GM21367 (cell line): Measurements from ENCODE around the gene CDK5RAP2.

Experiments
- ATAC-seq: cut with Tn5 transposase; IDR thresholded peaks from one replicate; pipeline ENCODE4 v1.9.1; 2021; ENCODE audit not compliant: unreplicated experiment

The CDK5RAP2 gene

GRCh38 chr9:120405860-120406259 lies 174.1 kb downstream of the CDK5RAP2 start:
- ATAC-seq = no peak

- ATAC-seq = no peak
Measured at GRCh38 chr9:120405134-120405533, 174.8 kb downstream of the CDK5RAP2 start.

- no peak for ATAC-seq
Measured at GRCh38 chr9:120403543-120403856, 176.5 kb downstream of the CDK5RAP2 start.

- ATAC-seq = no peak
Measured at GRCh38 chr9:120402741-120403542, 177.0 kb downstream of the CDK5RAP2 start.

GRCh38 chr9:120399940-120400339 lies 180.0 kb downstream of the CDK5RAP2 start:
- no peak for ATAC-seq

- no peak for ATAC-seq
Measured at GRCh38 chr9:120398286-120398685, 181.7 kb downstream of the CDK5RAP2 start.

- no peak for ATAC-seq
Measured at GRCh38 chr9:120397453-120397852, 182.5 kb downstream of the CDK5RAP2 start.

GRCh38 chr9:120396931-120397330 lies 183.0 kb downstream of the CDK5RAP2 start:
- no peak for ATAC-seq

- ATAC-seq = no peak
Measured at GRCh38 chr9:120396418-120396817, 183.5 kb downstream of the CDK5RAP2 start.

GRCh38 chr9:120395376-120395775 lies 184.6 kb downstream of the CDK5RAP2 start:
- no peak for ATAC-seq

- ATAC-seq = no peak
Measured at GRCh38 chr9:120394058-120394669, 185.8 kb downstream of the CDK5RAP2 start.

- ATAC-seq = no peak
Measured at GRCh38 chr9:120393386-120394057, 186.4 kb downstream of the CDK5RAP2 start.

GRCh38 chr9:120392711-120393110 lies 187.3 kb downstream of the CDK5RAP2 start:
- ATAC-seq = no peak

- ATAC-seq = no peak
Measured at GRCh38 chr9:120392245-120392644, 187.7 kb downstream of the CDK5RAP2 start.

GRCh38 chr9:120391691-120392090 lies 188.3 kb downstream of the CDK5RAP2 start:
- ATAC-seq = no peak

GRCh38 chr9:120390637-120391190 lies 189.3 kb downstream of the CDK5RAP2 start:
- no peak for ATAC-seq

- ATAC-seq = no peak
Measured at GRCh38 chr9:120389867-120390266, 190.1 kb downstream of the CDK5RAP2 start.

- no peak for ATAC-seq
Measured at GRCh38 chr9:120389300-120389699, 190.7 kb downstream of the CDK5RAP2 start.

- no peak for ATAC-seq
Measured at GRCh38 chr9:120388003-120388855, 191.7 kb downstream of the CDK5RAP2 start.

GRCh38 chr9:120387257-120388002 lies 192.5 kb downstream of the CDK5RAP2 start:
- ATAC-seq = no peak
